GM12874 (cell line): ENCODE measurements around the gene KCNIP4.

Experiments used
- TF ChIP-seq, protein P1 (sequence below): IDR thresholded peaks from 2 replicates; pipeline ENCODE4 v1.5.1; 2011; ENCODE audit warnings: low read depth, mild to moderate bottlenecking, control low read depth, low read length, moderate library complexity; ENCODE audit not compliant: insufficient read depth

The KCNIP4 gene

DNA sequence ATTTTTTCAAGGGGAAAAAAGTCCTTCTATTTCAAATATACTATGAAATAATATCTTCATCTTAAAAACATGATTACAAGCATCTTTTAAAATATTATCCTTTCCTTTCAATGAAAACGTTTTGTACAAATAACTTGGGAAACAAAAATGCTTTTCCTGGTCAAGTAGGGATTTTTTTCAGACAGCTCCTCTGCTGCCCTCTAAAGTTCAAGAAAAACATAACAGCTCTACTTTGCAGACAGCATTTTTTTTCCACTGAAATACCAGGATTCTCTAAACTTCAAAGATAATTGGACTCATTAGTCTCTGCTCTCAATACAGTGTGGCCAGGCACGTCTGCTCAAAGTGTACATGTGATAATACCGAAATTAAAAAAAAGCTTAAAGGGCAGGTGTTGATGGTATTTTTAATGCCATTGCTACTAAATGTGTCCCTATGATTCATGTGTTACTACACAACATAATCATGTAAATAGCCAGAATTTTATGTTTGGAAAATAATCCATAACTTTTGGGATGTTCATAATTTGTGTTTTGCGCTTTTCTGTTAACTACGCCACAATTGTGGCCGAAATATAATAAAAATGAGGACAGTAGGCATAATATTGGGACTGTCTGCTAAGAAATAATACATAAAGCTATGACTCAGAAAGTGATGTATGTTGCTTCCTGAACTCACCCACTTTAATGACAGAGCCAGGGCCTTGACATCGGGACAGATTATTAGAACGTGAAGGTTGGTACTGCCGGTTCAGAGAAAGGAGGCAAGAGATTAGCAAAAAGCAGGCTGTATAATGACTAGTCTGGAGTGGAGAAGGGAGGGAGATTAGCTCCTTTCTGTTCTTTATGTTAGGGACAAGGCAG lies 478.9 kb downstream of the KCNIP4 start:
- TF ChIP-seq, protein P1, sequence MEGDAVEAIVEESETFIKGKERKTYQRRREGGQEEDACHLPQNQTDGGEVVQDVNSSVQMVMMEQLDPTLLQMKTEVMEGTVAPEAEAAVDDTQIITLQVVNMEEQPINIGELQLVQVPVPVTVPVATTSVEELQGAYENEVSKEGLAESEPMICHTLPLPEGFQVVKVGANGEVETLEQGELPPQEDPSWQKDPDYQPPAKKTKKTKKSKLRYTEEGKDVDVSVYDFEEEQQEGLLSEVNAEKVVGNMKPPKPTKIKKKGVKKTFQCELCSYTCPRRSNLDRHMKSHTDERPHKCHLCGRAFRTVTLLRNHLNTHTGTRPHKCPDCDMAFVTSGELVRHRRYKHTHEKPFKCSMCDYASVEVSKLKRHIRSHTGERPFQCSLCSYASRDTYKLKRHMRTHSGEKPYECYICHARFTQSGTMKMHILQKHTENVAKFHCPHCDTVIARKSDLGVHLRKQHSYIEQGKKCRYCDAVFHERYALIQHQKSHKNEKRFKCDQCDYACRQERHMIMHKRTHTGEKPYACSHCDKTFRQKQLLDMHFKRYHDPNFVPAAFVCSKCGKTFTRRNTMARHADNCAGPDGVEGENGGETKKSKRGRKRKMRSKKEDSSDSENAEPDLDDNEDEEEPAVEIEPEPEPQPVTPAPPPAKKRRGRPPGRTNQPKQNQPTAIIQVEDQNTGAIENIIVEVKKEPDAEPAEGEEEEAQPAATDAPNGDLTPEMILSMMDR: peak; percentile 43; the same call in 1 of the 2 replicates

DNA sequence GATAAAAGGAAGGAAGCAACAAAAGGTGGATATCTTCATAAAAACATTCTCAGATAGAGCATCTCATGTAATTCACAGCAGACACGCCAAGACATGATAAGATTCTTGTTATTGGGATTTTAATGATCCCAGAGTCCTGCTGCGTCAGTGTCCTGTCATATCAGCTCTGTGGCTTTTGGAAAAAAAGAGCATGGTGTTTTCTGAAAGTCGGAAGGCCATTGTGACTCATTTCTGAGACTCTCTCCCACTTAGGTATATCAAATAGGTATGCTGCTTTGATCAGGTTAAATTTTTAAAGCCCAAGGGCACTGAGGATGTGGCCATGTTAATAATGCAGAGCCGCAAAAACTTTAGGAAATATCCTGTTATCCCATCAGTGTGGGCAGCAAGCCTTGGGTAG lies 481.0 kb downstream of the KCNIP4 start:
- TF ChIP-seq, protein P1: no peak

DNA sequence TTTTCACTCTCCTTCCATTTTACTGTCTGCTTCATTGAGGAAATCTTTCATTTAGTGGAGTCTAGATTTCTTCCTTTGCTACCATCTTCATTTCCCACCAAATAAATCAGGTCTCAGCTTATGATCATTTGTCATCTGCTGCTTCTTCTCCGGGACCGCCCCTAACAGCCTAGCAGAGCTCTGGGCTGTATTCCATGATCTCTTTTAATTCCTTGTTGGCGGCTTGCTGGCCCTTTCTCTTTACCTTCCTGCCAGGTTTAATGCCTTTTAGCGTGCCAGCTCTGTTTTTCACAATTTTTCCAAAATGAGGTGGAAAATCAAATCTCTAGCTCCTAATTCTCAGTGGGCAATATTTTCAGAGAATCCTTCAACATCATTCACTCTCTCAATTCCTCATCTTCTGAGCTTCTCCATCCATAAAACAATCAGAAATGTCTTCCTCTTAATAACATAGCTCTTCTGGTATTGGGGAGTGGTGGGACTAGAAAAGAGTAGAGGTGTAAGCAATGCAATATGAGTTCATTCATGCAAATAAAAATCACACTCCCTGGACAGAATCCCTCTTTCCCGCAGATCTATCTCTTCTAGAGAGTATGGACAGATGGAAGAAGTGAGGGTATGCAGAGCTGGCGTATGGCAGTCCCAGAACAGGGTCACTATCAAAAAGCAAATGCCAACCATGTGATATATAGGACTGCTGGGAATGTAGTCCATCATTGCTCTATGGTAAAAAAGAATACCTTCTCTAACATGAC lies 491.3 kb downstream of the KCNIP4 start:
- TF ChIP-seq, protein P1: no peak

DNA sequence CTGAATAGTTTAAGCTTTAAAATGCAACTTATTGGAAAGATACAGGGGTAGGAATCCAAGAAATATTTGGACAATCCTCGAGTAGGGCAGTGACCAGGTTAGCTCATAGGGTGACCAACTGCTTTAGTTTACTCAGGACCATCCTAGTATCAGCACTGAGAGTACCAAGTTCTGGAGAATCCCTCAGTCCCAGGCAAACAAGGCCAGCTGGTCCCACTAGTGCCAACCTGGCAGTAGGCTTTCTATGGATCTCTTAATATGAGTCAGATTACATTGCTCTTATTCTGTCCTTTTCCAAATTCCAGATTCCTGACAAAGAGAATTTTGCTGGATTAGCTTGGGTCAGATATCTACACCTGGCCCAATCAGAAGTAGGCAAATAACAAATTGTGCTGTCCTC lies 493.7 kb downstream of the KCNIP4 start:
- TF ChIP-seq, protein P1: no peak

DNA sequence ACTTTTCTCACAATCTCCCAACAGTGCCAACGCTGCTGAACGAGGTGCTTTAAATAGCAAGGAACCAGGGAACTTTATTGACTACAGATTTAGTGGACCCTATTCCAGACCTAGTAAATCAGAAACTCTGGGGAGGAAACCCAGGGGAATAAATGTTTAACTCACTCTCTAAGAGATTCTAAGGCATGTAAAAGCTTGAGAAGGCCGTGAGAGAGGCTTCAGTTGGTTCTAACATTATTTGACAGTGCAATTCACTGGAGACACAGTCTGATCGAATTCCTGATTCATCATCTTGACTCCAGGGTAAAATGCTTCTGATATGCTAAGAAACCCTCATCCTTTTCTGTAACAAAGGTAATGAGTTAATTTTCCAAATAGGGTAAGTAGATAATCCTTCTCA lies 494.4 kb downstream of the KCNIP4 start:
- TF ChIP-seq, protein P1: no peak

DNA sequence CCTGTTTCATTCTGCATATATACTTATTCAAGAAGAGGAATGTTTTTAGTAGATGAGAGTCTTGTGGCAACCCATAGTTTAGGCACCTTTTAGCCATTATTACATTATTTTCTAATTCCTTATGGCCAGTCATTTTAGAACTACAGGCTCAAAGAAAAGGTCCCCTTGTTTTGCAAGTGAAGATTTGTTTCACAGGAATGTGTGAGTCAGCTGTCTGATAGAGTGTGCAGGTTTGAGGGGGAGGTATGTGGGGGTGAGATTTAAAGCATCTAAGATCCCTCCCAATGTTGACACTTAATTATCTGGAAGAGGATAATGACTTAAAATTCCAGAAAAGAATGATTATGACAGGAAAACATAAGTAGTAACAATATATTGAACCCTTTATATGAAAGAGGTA lies 495.6 kb downstream of the KCNIP4 start:
- TF ChIP-seq, protein P1: no peak

DNA sequence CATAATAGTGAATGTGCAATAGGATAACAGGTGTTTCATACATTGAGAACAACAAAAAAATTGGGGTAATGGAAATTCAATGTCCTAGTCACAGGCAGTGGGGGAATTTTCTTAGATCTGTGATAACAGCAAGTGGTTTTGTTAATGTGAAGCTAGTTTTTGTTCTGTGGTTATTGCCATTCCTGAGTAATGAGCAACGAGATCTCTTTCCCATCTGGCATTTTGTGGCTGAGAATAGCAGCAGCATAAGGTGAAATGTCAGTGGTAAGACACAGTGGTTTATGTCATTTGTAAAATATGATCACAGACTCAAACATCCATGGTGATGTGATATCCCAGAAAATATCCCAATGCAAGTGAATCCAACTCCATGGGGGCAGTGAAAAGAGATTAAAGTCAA lies 497.5 kb downstream of the KCNIP4 start:
- TF ChIP-seq, protein P1: no peak
